PC-9 (cell line): ENCODE data around the gene NDST4.

Experiments
- EZH2 ChIP-seq: fragments of 200-600 bp; sonication (generic); IDR thresholded peaks from 2 replicates; pipeline ENCODE4 v1.8.0; 2017; ENCODE audit warnings: antibody characterized with exemption, low read depth
- TF ChIP-seq, protein P1 (sequence below): fragments of 200-600 bp; sonication (generic); conservative IDR thresholded peaks from 2 replicates; pipeline ENCODE4 v1.6.1; 2017; ENCODE audit warnings: mixed run types, antibody characterized with exemption, mild to moderate bottlenecking, moderate library complexity

DNA sequence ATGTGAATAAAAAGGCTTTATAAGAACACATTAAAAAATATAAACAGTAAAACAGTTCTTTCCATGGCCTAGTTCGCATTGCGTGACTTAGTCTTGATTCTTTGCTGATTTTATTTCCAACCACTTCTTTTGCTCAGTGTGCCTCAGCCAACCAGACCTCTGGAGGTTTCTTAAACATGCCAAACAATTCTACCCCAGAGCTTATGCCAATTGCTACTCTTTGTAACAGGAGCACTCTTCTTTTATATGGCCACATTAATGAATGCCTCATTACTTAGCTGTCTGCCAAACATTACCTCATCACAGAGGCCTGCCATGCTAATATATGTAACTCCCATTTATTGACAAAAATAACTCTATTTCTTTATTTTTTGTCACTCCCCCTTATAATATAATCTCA is 202.3 kb downstream of the NDST4 start:
- TF ChIP-seq EZH2, result no peak
- TF ChIP-seq, protein P1, sequence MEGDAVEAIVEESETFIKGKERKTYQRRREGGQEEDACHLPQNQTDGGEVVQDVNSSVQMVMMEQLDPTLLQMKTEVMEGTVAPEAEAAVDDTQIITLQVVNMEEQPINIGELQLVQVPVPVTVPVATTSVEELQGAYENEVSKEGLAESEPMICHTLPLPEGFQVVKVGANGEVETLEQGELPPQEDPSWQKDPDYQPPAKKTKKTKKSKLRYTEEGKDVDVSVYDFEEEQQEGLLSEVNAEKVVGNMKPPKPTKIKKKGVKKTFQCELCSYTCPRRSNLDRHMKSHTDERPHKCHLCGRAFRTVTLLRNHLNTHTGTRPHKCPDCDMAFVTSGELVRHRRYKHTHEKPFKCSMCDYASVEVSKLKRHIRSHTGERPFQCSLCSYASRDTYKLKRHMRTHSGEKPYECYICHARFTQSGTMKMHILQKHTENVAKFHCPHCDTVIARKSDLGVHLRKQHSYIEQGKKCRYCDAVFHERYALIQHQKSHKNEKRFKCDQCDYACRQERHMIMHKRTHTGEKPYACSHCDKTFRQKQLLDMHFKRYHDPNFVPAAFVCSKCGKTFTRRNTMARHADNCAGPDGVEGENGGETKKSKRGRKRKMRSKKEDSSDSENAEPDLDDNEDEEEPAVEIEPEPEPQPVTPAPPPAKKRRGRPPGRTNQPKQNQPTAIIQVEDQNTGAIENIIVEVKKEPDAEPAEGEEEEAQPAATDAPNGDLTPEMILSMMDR, result no peak
